Fibroblast of villous mesenchyme (primary cell): ENCODE data around the gene NCAM1. TPM values are rescaled to one million over a fixed set of nuclear protein-coding genes. Genes with fewer than 3 reads are reported as not detected.

Source experiments
- DNase-seq: peaks from one replicate; pipeline ENCODE4 v3.0.0-alpha.2; 2010; ENCODE audit warnings: low read depth
- H3K4me3 ChIP-seq: 2 replicates; pipeline ENCODE4 v1.5.1; 2011; ENCODE audit warnings: low read depth, mild to moderate bottlenecking, low read length
- CTCF ChIP-seq: IDR thresholded peaks from 2 replicates; pipeline ENCODE4 v1.5.1; 2012; ENCODE audit warnings: low read depth, mild to moderate bottlenecking, low read length; ENCODE audit not compliant: insufficient read depth
- total RNA-seq: library from RNA; depleted of rRNA; stranded (reverse); fragments of >200 nt; gene quantifications from 2 replicates; pipeline ENCODE4 v1.2.3, GENCODE V29; 2012

Gene NCAM1
- total RNA-seq, 1 donor: 0.86 TPM

DNA sequence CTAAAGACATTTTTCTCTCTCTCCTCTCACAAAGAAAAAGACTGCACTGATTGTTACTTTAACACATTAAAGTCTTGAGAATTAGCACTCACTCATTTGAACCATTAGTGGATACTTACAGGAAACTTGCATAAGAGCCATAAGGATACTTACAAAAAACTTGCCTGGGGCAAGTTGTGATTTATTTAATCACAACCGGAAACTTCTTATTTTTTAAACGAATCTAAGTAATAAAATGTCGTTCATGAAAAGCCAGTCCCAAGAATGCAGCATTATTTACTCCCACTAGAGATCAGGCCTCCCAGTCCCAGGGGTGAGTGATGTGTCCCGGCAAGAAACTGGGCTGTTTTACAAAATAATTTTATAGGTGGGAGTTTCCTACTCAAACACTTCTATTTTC is 293.9 kb downstream of the NCAM1 start:
- TF ChIP-seq CTCF: no peak
- H3K4me3 ChIP-seq: no peak overlapping the region
- peak; percentile 42 for DNase-seq

DNA sequence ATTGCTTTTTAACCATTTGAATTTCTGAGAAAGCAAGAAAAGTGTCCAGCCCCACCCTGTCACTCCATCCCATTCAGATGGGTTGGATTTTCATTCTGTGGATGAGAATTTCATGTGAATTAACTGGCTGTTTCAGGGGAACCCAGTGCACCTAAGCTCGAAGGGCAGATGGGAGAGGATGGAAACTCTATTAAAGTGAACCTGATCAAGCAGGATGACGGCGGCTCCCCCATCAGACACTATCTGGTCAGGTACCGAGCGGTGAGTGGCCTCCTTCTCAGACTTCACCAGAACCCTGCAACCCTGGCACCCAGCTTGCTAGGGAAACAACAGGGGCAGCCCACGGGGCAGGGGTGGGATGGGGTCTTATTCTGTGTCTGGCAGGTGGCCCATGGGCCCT is 294.5 kb downstream of the NCAM1 start:
- H3K4me3 ChIP-seq: no peak overlapping the region
- TF ChIP-seq CTCF: no peak
- DNase-seq: no peak

DNA sequence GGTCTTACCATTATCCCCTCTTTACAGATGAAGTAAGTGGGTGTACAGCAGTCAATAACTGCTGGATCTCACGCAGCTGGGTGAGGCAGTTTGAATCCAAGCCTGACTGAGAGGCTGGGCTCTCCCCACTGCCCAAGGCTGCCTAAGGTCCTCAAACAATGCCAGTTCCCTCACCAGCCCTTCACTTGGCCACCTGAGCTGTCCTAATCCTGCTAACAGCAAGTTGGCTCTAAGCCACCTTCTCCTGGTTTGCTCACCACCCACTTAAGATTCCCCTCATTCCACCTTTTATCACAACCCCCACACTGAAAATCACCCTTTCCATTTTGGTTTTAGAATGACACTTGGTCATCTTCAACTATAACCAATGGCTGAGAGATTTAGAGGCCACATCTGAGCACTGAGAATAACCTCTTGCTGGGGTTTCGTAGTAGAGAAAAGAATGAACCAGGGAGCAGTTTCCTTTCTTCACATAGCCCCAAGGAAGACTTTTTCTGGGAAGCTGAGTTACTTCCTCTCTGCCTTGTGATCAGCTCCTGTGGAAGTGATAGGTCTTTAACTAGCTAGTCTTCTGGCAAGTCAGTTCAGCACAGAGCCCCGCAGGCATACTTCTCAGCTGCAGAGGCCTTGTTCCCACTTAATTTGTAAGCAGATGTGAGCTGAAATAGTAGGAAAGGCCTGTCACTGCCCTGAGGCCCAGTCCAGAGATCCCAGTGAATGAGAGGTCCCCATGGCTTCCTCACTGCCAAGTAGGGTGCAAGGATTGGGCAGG is 295.4 kb downstream of the NCAM1 start:
- TF ChIP-seq CTCF: no peak
- no peak for DNase-seq
- no peak overlapping the region for H3K4me3 ChIP-seq

DNA sequence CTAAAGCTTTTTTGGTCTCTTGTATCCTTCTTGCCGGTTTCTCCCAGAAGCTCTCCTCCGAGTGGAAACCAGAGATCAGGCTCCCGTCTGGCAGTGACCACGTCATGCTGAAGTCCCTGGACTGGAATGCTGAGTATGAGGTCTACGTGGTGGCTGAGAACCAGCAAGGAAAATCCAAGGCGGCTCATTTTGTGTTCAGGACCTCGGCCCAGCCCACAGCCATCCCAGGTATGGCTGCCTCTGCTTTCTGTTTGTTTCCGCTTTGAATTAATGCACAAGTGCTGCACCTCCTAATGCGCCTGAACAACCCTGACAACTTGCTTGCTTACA is 298.8 kb downstream of the NCAM1 start:
- no peak for TF ChIP-seq CTCF

DNA sequence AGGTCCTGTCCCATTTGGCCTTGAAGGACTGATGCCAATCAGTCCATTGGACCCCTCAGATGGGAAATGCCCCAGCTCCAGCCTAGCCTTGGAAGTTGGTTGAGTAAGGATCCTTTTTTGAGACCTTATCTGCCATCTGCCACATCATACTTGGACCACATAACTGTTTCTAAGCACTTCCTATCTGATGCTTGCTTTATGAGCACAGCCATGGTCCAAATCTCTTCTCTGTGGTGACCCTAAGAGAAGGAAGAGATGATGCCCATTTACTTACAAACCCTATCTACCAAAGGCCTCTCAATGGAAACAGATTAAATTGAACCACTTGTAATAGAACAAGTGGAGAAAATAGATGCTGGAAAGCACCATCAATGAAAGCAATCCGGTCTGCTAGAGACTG is 299.3 kb downstream of the NCAM1 start:
- TF ChIP-seq CTCF: no peak
- H3K4me3 ChIP-seq: no peak overlapping the region
- DNase-seq: no peak

More for the DNA sequence above, 298.8 kb downstream of the NCAM1 start:
- no peak for DNase-seq
- no peak overlapping the region for H3K4me3 ChIP-seq

DNA sequence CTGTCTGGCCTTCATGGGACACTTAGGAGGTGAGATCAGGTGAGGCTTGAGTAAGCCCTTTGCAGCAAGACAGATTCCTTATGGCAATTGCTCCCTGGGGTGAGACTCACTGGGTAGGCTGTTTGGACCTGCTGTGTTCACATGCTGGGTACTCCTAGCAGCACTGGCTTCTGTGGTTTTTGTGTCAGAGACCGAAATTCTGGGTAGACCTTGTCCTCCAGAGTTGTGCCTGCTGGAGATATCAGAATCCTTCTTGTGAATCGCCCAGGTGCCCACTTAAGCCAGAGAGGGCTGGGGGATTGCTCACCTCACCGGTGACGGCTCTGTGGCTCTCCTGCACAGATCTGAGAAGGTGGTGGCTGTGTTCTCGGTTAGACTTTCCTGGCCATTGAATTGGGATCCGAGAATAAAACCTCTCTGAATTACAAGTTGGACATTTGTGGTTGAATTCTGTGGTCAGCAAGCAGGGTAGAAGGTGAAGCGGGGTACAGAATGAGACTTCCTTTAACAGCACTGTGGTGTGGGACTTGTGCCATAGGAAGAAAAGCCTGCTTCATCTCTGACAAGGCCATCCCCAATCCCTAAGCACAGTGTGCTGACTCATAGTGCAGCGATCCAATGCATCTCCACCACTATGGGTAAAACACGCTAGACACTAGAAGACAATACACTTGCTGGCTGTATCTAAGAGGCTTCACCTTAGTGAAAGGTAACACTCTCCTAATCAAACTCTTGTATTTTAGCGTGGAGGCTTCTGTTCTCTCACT is 300.7 kb downstream of the NCAM1 start:
- DNase-seq: peak; percentile 31
- no peak overlapping the region for H3K4me3 ChIP-seq
- no peak for TF ChIP-seq CTCF

GRCh38 chr11:113262594-113262993 is 301.4 kb downstream of the NCAM1 start:
- no peak for TF ChIP-seq CTCF
- DNase-seq: no peak
- no peak overlapping the region for H3K4me3 ChIP-seq
